ENCODE measurements around the gene S100A4.
"Not testable (repeated sequence)": the region's sequence is repeated elsewhere in the genome, so short reads cannot be mapped to it uniquely, and the experiment has no call there.

The S100A4 gene

GRCh38 chr1:153566414-153567371, 21.1 kb upstream of the S100A4 start:
- DNase-seq = no peak

GRCh38 chr1:153565529-153566374, 20.1 kb upstream of the S100A4 start, which contains the start of gene S100A2:
Gene S100A2 (minus strand): TSS chr1:153565844. CDS start chr1:153563877, 1,967 bp downstream.
- DNase-seq = no peak

- no peak for DNase-seq
Measured at GRCh38 chr1:153563991-153564390, 18.4 kb upstream of the S100A4 start.

- no peak for DNase-seq
Measured at GRCh38 chr1:153563483-153563901, 17.9 kb upstream of the S100A4 start.

- not testable (repeated sequence) for DNase-seq
Measured at GRCh38 chr1:153562021-153562420, 16.4 kb upstream of the S100A4 start.

- no peak for DNase-seq
Measured at GRCh38 chr1:153561466-153561985, 15.9 kb upstream of the S100A4 start.

- no peak for DNase-seq
Measured at GRCh38 chr1:153560771-153561465, 15.3 kb upstream of the S100A4 start.

- no peak for DNase-seq
Measured at GRCh38 chr1:153560241-153560640, 14.6 kb upstream of the S100A4 start.

GRCh38 chr1:153557877-153558276, 12.3 kb upstream of the S100A4 start:
- no peak for DNase-seq

GRCh38 chr1:153556348-153556747, 10.7 kb upstream of the S100A4 start:
- DNase-seq = no peak

- DNase-seq = no peak
Measured at GRCh38 chr1:153553830-153554541, 8.4 kb upstream of the S100A4 start.

- no peak for DNase-seq
Measured at GRCh38 chr1:153553096-153553495, 7.5 kb upstream of the S100A4 start.

- DNase-seq = no peak
Measured at GRCh38 chr1:153552335-153552734, 6.7 kb upstream of the S100A4 start.

GRCh38 chr1:153550827-153551500, 5.4 kb upstream of the S100A4 start:
- DNase-seq = no peak

- DNase-seq = no peak
Measured at GRCh38 chr1:153550398-153550758, 4.8 kb upstream of the S100A4 start.

- no peak for DNase-seq
Measured at GRCh38 chr1:153549741-153550397, 4.3 kb upstream of the S100A4 start.

- DNase-seq = no peak
Measured at GRCh38 chr1:153548722-153549688, 3.4 kb upstream of the S100A4 start, which contains the start of gene S100A3. Gene S100A3 (minus strand): TSS chr1:153549258. CDS start chr1:153548485, 773 bp downstream.

- DNase-seq = no peak
Measured at GRCh38 chr1:153547560-153548551, 2.2 kb upstream of the S100A4 start.
